IPS-18a (cell line): ENCODE data around the gene OR14A16.

ENCODE experiments used
- H3K27ac ChIP-seq: one replicate; pipeline ENCODE4 v1.5.1; 2013; ENCODE audit warnings: low read length
- H3K27me3 ChIP-seq: one replicate; pipeline ENCODE4 v1.6.1; 2013; ENCODE audit warnings: mild to moderate bottlenecking, low read length; ENCODE audit not compliant: control insufficient read depth, insufficient read depth
- H3K36me3 ChIP-seq: one replicate; pipeline ENCODE4 v1.6.1; 2013; ENCODE audit warnings: low read depth, low read length; ENCODE audit not compliant: control insufficient read depth
- H3K4me1 ChIP-seq: one replicate; pipeline ENCODE4 v1.6.1; 2013; ENCODE audit warnings: low read depth, low read length; ENCODE audit not compliant: control insufficient read depth
- H3K4me3 ChIP-seq: one replicate; pipeline ENCODE4 v1.5.1; 2013; ENCODE audit warnings: low read length
- H3K9ac ChIP-seq: one replicate; pipeline ENCODE4 v1.6.1; 2013; ENCODE audit warnings: mild to moderate bottlenecking, low read length, moderate library complexity
- H3K9me3 ChIP-seq: one replicate; pipeline ENCODE4 v1.6.1; 2013; ENCODE audit warnings: low read depth, low read length; ENCODE audit not compliant: control insufficient read depth

Gene OR14A16, protein sequence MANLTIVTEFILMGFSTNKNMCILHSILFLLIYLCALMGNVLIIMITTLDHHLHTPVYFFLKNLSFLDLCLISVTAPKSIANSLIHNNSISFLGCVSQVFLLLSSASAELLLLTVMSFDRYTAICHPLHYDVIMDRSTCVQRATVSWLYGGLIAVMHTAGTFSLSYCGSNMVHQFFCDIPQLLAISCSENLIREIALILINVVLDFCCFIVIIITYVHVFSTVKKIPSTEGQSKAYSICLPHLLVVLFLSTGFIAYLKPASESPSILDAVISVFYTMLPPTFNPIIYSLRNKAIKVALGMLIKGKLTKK

DNA sequence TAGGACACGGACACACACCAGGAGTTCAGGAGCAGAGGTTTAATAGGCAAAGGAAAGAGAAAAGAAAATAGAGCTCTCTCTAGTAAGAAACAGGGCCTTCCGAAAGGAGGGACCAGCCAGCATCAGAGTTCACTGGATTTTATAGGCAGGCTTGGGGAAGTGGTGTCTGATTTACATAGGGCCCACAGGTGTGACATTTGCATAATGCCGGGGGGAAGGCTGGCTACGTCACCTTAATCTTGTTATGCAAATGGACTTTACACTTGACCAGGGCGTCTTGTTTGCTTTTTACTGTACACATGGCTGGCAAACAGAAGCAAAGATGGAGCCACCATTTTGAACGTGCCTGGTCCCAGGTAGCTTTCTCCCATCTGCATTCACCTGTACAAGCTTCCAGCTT is at the start of gene OR14A16:
TSS of gene OR14A16 (minus strand) at position 97 of the 400 bp plus-strand sequence. CDS start 8,390 bp downstream, outside the sequence.
- Histone ChIP-seq H3K4me1 (no peaks in the 10 kb centered on the region), H3K36me3 (no peaks in the 10 kb centered on the region), H3K27me3 (no peaks in the 10 kb centered on the region), H3K27ac (no peak within 1 kb of the TSS), H3K9me3 (peaks cover 5% of the 10 kb centered on the region), H3K9ac (no peak within 1 kb of the TSS), H3K4me3 (peak within 1 kb of the TSS; percentile 9)

DNA sequence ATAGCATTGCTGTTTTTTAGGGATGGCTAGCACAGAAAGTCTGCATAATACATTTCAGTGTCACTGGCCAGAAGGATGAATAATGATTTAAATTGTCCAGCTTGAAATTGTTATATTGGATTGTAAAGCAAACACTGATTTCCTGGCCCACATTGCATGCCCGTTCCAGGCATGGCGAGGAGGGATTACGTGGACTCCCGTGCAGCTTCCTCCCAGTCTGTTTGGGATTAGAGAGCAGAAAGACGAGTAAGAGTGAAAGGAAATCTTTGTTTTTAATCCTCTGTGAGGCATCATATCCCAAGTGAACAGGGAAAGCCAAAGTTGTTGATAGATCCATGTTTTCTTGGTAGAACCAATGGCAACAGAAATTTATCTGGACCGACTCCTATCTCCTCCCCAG is 41.5 kb upstream of the OR14A16 start:
- Histone ChIP-seq H3K36me3 (no peaks in the 10 kb centered on the region), H3K4me1 (no peaks in the 10 kb centered on the region), H3K27me3 (no peaks in the 10 kb centered on the region), H3K4me3 (no peak overlapping the region), H3K27ac (no peak overlapping the region), H3K9me3 (peaks cover 22% of the 10 kb centered on the region), H3K9ac (no peak overlapping the region)

DNA sequence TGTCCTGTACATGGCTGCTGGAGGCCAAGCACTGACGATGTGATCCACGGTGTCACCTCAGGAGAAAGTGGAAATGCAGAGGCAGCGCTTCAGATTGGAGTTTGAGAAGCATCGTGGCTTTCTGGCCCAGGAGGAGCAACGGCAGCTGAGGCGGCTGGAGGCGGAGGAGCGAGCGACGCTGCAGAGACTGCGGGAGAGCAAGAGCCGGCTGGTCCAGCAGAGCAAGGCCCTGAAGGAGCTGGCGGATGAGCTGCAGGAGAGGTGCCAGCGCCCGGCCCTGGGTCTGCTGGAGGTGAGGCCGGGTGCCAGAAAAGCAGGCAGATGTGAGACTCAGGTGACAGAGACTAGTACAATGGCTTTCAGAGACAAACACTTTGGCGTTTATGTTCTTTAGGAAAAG is 40.7 kb upstream of the OR14A16 start:
- H3K4me1 ChIP-seq, result no peaks in the 10 kb centered on the region
- no peak overlapping the region for H3K4me3 ChIP-seq
- no peaks in the 10 kb centered on the region for H3K27me3 ChIP-seq
- no peak overlapping the region for H3K9ac ChIP-seq
- no peak overlapping the region for H3K27ac ChIP-seq
- H3K9me3 ChIP-seq, result peaks cover 20% of the 10 kb centered on the region
- H3K36me3 ChIP-seq, result no peaks in the 10 kb centered on the region

DNA sequence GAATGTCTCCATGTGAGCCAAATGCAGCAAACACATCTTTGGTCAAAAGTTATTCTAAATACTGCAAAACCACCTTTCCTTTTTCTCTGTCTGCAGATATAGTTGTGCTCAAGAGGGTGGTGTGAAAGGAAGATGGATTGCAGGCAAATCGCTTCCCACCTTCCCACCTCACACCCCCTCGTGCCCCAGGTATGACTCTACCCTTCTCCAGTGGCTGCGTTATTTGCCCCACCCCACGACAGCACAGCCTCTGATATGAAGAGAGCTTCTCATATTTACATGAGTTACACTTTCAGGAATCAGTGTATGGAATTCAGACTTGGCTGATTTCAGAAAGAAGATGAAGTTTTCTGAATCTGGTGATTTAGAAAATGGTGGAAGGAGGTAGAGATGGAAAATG is 38.8 kb upstream of the OR14A16 start:
- no peak overlapping the region for H3K9ac ChIP-seq
- H3K27ac ChIP-seq, result no peak overlapping the region
- H3K4me3 ChIP-seq, result no peak overlapping the region
- no peaks in the 10 kb centered on the region for H3K36me3 ChIP-seq
- H3K9me3 ChIP-seq, result peaks cover 19% of the 10 kb centered on the region
- H3K27me3 ChIP-seq, result peaks cover 6% of the 10 kb centered on the region
- H3K4me1 ChIP-seq, result no peaks in the 10 kb centered on the region

DNA sequence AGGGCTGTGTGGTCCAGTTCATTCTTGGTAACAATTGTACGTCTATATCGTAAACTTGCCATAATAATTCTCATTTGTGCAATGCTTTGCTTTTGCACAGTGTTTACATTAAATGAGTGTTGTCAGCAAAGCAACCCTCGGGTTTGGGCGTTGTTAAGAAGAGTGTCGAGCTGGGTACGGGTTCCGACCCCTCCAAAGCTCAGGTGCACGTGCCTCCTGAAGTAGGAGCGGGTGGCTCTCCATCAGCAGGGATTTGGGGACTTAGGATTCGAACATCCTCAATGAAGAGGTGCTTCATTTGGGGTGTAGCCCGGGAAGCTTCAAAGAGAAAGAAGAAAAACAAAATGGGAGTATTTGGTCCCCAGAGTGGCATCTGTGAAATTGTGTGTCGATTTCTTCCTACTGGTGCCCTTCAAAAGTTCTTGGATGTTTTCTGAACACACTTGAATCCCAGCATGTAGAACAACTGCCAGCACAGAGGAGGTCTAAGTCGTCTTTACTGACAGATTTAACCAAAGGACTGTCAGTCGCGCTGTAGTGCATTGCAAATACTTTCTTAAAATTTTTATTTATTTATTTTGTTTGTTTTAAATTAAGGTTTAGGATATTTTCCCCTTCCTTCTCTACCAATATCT is 34.2 kb upstream of the OR14A16 start:
- H3K36me3 ChIP-seq, result no peaks in the 10 kb centered on the region
- peak overlapping the region; percentile 52 for H3K4me3 ChIP-seq
- H3K27me3 ChIP-seq, result peaks cover 13% of the 10 kb centered on the region
- H3K9me3 ChIP-seq, result peaks cover 15% of the 10 kb centered on the region
- no peaks in the 10 kb centered on the region for H3K4me1 ChIP-seq
- H3K27ac ChIP-seq, result no peak overlapping the region
- no peak overlapping the region for H3K9ac ChIP-seq

DNA sequence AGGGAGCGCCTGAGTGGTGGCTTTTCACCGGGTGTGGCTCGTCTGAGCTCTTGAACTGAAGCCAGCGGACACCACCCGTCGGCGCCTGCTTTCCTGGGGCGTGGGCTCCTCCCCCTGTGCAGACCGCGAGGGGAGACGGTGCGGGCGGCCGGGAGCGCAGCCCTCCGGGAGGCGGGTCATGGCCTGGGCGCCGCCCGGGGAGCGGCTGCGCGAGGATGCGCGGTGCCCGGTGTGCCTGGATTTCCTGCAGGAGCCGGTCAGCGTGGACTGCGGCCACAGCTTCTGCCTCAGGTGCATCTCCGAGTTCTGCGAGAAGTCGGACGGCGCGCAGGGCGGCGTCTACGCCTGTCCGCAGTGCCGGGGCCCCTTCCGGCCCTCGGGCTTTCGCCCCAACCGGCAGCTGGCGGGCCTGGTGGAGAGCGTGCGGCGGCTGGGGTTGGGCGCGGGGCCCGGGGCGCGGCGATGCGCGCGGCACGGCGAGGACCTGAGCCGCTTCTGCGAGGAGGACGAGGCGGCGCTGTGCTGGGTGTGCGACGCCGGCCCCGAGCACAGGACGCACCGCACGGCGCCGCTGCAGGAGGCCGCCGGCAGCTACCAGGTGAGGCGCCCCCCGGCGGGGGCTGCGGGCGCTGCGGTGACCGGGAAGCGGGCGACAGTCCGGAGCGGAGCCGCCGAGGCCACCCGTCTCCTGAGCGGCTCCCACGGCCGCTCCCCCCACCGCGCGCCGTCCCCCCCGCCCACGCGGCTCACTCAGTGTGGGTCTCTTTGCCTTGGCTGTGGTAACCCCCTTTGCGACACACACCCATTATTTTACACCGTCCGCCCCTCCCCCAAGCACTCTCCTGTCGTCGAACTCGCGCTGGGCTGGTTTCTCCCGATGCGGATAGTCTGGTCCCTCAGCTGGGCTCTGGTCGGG is 33.4 kb upstream of the OR14A16 start, which contains the start of gene TRIM58:
TSS of gene TRIM58 (plus strand) at position 119 of the 916 bp plus-strand sequence. CDS start at position 179, 60 bp downstream.
- H3K4me1 ChIP-seq, result no peaks in the 10 kb centered on the region
- no peak within 1 kb of the TSS for H3K27ac ChIP-seq
- no peak within 1 kb of the TSS for H3K9ac ChIP-seq
- H3K36me3 ChIP-seq, result no peaks in the 10 kb centered on the region
- H3K27me3 ChIP-seq, result peaks cover 13% of the 10 kb centered on the region
- H3K4me3 ChIP-seq, result peak within 1 kb of the TSS; percentile 52
- H3K9me3 ChIP-seq, result peaks cover 10% of the 10 kb centered on the region

DNA sequence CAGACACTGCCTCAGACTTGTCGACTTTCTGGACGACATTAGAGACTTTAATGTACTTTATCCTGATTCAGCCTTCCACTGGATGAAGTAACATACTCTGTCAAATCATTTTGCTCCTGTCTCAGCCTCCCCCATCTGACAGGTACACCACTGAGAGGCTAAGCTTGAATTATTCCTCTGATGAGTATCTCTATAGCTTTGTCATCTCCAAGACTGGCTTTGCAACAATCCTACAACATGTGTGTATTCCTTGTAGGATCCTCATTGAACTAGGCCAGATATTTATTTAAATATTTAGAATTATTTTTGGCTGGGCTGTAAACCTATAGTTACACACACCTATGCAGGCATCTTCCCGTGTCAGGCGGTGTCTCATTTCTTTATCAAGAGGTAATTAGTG is 32.0 kb upstream of the OR14A16 start:
- H3K36me3 ChIP-seq, result no peaks in the 10 kb centered on the region
- no peaks in the 10 kb centered on the region for H3K4me1 ChIP-seq
- no peak overlapping the region for H3K9ac ChIP-seq
- no peak overlapping the region for H3K4me3 ChIP-seq
- peaks cover 10% of the 10 kb centered on the region for H3K9me3 ChIP-seq
- H3K27me3 ChIP-seq, result peaks cover 13% of the 10 kb centered on the region
- no peak overlapping the region for H3K27ac ChIP-seq

DNA sequence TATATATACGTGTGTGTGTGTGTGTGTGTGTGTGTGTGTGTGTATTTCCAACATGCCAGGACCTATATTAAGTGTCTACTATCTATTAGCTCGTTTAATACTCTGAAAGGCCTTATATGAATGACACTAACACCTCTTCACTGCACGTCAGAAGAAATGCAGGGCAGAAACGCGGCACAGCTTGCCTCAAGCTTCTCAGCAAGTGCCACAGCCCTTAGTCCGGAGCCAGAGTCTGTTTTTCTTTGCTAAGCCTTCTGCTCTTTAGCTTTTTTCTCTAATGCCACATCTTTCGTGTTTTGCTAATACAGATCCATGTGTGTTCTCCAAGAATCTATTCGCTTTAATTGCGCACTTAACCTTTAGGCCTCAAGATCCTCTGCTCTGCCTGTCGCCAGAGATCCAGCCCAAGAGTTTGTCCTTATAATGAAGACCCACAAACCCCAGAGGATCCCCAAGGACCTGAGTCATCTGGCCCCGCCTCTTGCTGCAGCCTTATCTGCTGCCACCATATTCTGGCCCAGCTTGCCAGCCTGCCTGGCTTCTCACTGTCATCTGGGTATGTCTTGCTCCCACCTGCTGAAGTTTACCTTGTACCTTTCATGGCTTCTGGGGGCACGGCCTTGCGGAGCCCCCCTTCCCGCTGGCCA is 31.1 kb upstream of the OR14A16 start:
- Histone ChIP-seq H3K27ac (no peak overlapping the region), H3K27me3 (peaks cover 13% of the 10 kb centered on the region), H3K4me3 (no peak overlapping the region), H3K9me3 (peaks cover 10% of the 10 kb centered on the region), H3K36me3 (no peaks in the 10 kb centered on the region), H3K9ac (no peak overlapping the region), H3K4me1 (no peaks in the 10 kb centered on the region)

DNA sequence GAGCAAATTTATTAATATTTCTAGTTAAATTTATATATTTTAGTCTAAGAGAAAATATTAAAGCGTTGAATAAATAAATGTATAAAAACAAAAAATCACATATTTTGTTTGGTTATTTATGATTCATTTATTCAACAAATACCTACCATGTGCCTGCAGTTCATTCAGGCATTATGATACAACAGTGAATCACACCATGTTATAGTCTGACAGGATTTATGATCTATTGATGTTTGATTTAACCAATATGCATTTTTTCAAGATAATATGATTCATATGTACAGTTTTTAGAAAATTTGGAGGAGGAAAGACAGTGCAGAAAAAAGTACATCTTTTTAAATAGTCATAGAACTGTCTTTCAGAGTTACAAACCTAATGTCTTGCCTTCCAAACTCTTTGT is 25.7 kb upstream of the OR14A16 start:
- Histone ChIP-seq H3K4me1 (peaks cover 4% of the 10 kb centered on the region), H3K9me3 (peaks cover 6% of the 10 kb centered on the region), H3K27me3 (no peaks in the 10 kb centered on the region), H3K9ac (no peak overlapping the region), H3K36me3 (no peaks in the 10 kb centered on the region), H3K4me3 (no peak overlapping the region), H3K27ac (no peak overlapping the region)

DNA sequence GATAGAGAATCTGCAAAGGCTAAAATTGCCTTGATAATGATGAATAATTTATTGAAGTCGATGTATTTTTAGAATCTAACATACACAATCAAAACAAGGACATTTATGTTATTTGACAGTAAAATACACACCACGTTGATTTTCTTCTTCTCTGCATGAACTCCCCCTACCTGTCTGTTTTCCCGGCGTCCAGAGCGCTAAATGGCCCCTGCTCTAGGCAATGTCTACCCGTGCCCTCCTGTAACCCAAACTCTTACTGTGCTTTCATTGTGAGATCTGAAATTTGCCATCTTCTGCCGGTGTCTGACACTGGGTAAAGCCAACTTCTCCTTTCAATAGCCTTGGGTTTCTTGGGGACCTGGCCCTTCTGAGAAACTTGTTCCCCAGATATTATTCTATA is 24.4 kb upstream of the OR14A16 start:
- Histone ChIP-seq H3K36me3 (no peaks in the 10 kb centered on the region), H3K4me3 (no peak overlapping the region), H3K27ac (no peak overlapping the region), H3K9me3 (peaks cover 10% of the 10 kb centered on the region), H3K4me1 (peaks cover 5% of the 10 kb centered on the region), H3K9ac (no peak overlapping the region), H3K27me3 (no peaks in the 10 kb centered on the region)

DNA sequence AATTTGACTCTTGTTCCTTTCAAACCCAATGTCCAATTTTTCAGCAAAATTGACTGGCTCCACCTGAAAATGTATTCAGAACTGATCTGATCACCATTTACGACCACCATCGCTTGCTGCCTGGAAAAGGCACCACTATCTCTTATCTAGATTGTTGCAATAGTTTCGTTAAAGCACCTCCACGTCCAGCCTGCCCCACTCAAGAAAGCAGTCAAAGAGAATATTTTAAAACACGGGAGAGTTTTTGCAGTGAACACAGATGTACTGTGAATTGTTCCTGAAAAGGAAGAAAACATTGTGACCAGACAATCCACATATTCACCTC is 21.7 kb upstream of the OR14A16 start:
- peaks cover 10% of the 10 kb centered on the region for H3K9me3 ChIP-seq
- H3K9ac ChIP-seq, result no peak overlapping the region
- H3K4me1 ChIP-seq, result peaks cover 5% of the 10 kb centered on the region
- no peak overlapping the region for H3K4me3 ChIP-seq
- H3K27ac ChIP-seq, result no peak overlapping the region
- no peaks in the 10 kb centered on the region for H3K27me3 ChIP-seq
- no peaks in the 10 kb centered on the region for H3K36me3 ChIP-seq
